ENCODE results near the gene THSD4. TPM values are rescaled to one million over a fixed set of nuclear protein-coding genes. Genes with fewer than 3 reads are reported as not detected.

Gene THSD4
- total RNA-seq, 1 experiment from 2014 or later = 1.2 TPM

- DNase-seq (ENCODE audit: low spot score) = no peak
Observed at GRCh38 chr15:71752128-71752527, 636.9 kb downstream of the THSD4 start.

- peak; percentile 93 for DNase-seq (ENCODE audit: low spot score)
Observed at GRCh38 chr15:71752604-71753289, 637.5 kb downstream of the THSD4 start.

GRCh38 chr15:71753346-71753745 is 638.1 kb downstream of the THSD4 start:
- DNase-seq (ENCODE audit: low spot score) = no peak

GRCh38 chr15:71754660-71755059 is 639.4 kb downstream of the THSD4 start:
- DNase-seq (ENCODE audit: low spot score) = no peak

- DNase-seq (ENCODE audit: low spot score) = no peak
Observed at GRCh38 chr15:71755092-71755970, 640.1 kb downstream of the THSD4 start.

GRCh38 chr15:71756599-71757352 is 641.5 kb downstream of the THSD4 start:
- DNase-seq (ENCODE audit: low spot score) = no peak

- no peak for DNase-seq (ENCODE audit: low spot score)
Observed at GRCh38 chr15:71757741-71758530, 642.7 kb downstream of the THSD4 start.

GRCh38 chr15:71758711-71759110 is 643.4 kb downstream of the THSD4 start:
- DNase-seq (ENCODE audit: low spot score) = no peak

GRCh38 chr15:71760852-71761251 is 645.6 kb downstream of the THSD4 start:
- DNase-seq (ENCODE audit: low spot score) = no peak

- peak; percentile 49 for DNase-seq (ENCODE audit: low spot score)
Observed at GRCh38 chr15:71761649-71762048, 646.4 kb downstream of the THSD4 start.

GRCh38 chr15:71768184-71768583 is 652.9 kb downstream of the THSD4 start:
- no peak for DNase-seq (ENCODE audit: low spot score)

- no peak for DNase-seq (ENCODE audit: low spot score)
Observed at GRCh38 chr15:71773206-71773859, 658.1 kb downstream of the THSD4 start.

- no peak for DNase-seq (ENCODE audit: low spot score)
Observed at GRCh38 chr15:71775856-71776255, 660.6 kb downstream of the THSD4 start.

- no peak for DNase-seq (ENCODE audit: low spot score)
Observed at GRCh38 chr15:71776304-71776703, 661.0 kb downstream of the THSD4 start.

GRCh38 chr15:71777216-71777943 is 662.1 kb downstream of the THSD4 start:
- no peak for DNase-seq (ENCODE audit: low spot score)

GRCh38 chr15:71779073-71779797 is 664.0 kb downstream of the THSD4 start:
- DNase-seq (ENCODE audit: low spot score) = no peak

GRCh38 chr15:71780115-71780976 is 665.1 kb downstream of the THSD4 start:
- DNase-seq (ENCODE audit: low spot score) = peak; percentile 54

- DNase-seq (ENCODE audit: low spot score) = no peak
Observed at GRCh38 chr15:71781179-71781964, 666.1 kb downstream of the THSD4 start.

All from H4 (cell line).